HG03558 (cell line): Measurements from ENCODE around the gene STOML2.

Experiments used
- ATAC-seq: cut with Tn5 transposase; IDR thresholded peaks from one replicate; pipeline ENCODE4 v1.9.1; 2021; ENCODE audit warnings: moderate number of reproducible peaks; ENCODE audit not compliant: unreplicated experiment; ENCODE audit errors: extremely low read depth

STOML2 gene

GRCh38 chr9:35108461-35108860, 5.5 kb upstream of the STOML2 start:
- ATAC-seq = no peak

GRCh38 chr9:35107297-35108290, 4.7 kb upstream of the STOML2 start:
- no peak for ATAC-seq

- no peak for ATAC-seq
Measured at GRCh38 chr9:35106343-35106730, 3.4 kb upstream of the STOML2 start.

- no peak for ATAC-seq
Measured at GRCh38 chr9:35105571-35106342, 2.8 kb upstream of the STOML2 start.

GRCh38 chr9:35105126-35105525, 2.2 kb upstream of the STOML2 start:
- ATAC-seq = no peak

GRCh38 chr9:35104586-35104985, 1.7 kb upstream of the STOML2 start:
- no peak for ATAC-seq

- ATAC-seq = no peak
Measured at GRCh38 chr9:35103660-35104191, 795 bp upstream of the STOML2 start.

- no peak for ATAC-seq
Measured at GRCh38 chr9:35102465-35102768, 514 bp downstream of the STOML2 start.

GRCh38 chr9:35097573-35097972, 5.4 kb downstream of the STOML2 start:
- no peak for ATAC-seq

- peak; percentile 61 for ATAC-seq
Measured at GRCh38 chr9:35096035-35096849, 6.7 kb downstream of the STOML2 start, which contains the start of gene PIGO. PIGO (minus strand) TSS chr9:35096591; CDS start chr9:35095565, 1,026 bp downstream.

GRCh38 chr9:35091536-35091935, 11.4 kb downstream of the STOML2 start:
- no peak for ATAC-seq

- ATAC-seq = no peak
Measured at GRCh38 chr9:35089434-35089833, 13.5 kb downstream of the STOML2 start.

GRCh38 chr9:35085078-35085477, 17.9 kb downstream of the STOML2 start:
- no peak for ATAC-seq

- ATAC-seq = peak; percentile 53
Measured at GRCh38 chr9:35079426-35080341, 23.2 kb downstream of the STOML2 start, which contains the start of gene FANCG. FANCG (minus strand) TSS chr9:35079942; CDS start chr9:35079524, 418 bp downstream.

GRCh38 chr9:35079041-35079425, 23.9 kb downstream of the STOML2 start:
- no peak for ATAC-seq

GRCh38 chr9:35078066-35078465, 24.9 kb downstream of the STOML2 start:
- ATAC-seq = no peak

GRCh38 chr9:35076848-35077247, 26.1 kb downstream of the STOML2 start:
- ATAC-seq = no peak

- ATAC-seq = no peak
Measured at GRCh38 chr9:35075358-35075757, 27.6 kb downstream of the STOML2 start.

GRCh38 chr9:35074791-35075190, 28.1 kb downstream of the STOML2 start:
- no peak for ATAC-seq
